PC-3 (cell line): ENCODE measurements around the gene NOSTRIN. TPM values are rescaled to one million over a fixed set of nuclear protein-coding genes. Genes with fewer than 3 reads are reported as not detected.

Source experiments
- ATAC-seq: fragments of 200-7000 bp; cut with Tn5 transposase; 2 replicates; pipeline ENCODE4 v1.9.1; 2020; ENCODE audit warnings: mild to moderate bottlenecking, moderate library complexity
- Bru-seq: library from RNA; stranded (reverse); fragments of 400-500 nt; gene quantifications from one replicate; lab custom pipeline; 2021; lab: Mats Ljungman, UMichigan
- BruChase-seq, 2 experiments: library from RNA; stranded (reverse); fragments of 400-500 nt; gene quantifications; one replicate each; lab custom pipeline; 2021; lab: Mats Ljungman, UMichigan
- BruUV-seq: library from RNA; stranded (reverse); fragments of 400-500 nt; replicated peaks from 2 replicates; lab custom pipeline; 2021; lab: Mats Ljungman, UMichigan
- CTCF ChIA-PET: fragments of 300-600 bp; sonication (Branson Sonifier 250); formaldehyde crosslinking; loops from one replicate; lab custom pipeline; 2022; ENCODE audit warnings: antibody characterized with exemption; lab: Charles Lee
- POLR2A ChIA-PET: fragments of 300-600 bp; sonication (Branson Sonifier 250); formaldehyde crosslinking; loops from one replicate; lab custom pipeline; 2022; ENCODE audit warnings: antibody characterized with exemption; ENCODE audit not compliant: unreplicated experiment; lab: Charles Lee
- DNase-seq: peaks from one replicate; pipeline ENCODE4 v3.0.0-alpha.2; 2015
- H2AFZ ChIP-seq: fragments of 300-600 bp; sonication (generic); 2 replicates; pipeline ENCODE4 v1.6.0; 2016; ENCODE audit warnings: antibody characterized with exemption, low read length
- H3F3A ChIP-seq: fragments of 300-600 bp; sonication (generic); one replicate; pipeline ENCODE4 v1.6.0; 2017; ENCODE audit warnings: antibody characterized with exemption, low read length, control low read depth, mild to moderate bottlenecking; ENCODE audit not compliant: unreplicated experiment
- H3K27ac ChIP-seq: fragments of 300-600 bp; sonication (generic); 2 replicates; pipeline ENCODE4 v1.5.1; 2016; ENCODE audit warnings: mild to moderate bottlenecking, low read length
- H3K27me3 ChIP-seq: fragments of 300-600 bp; sonication (generic); 2 replicates; pipeline ENCODE4 v1.6.1; 2016; ENCODE audit warnings: low read length, mixed read lengths
- H3K36me3 ChIP-seq: fragments of 300-600 bp; sonication (generic); 2 replicates; pipeline ENCODE4 v1.6.1; 2016; ENCODE audit warnings: low read depth, mixed run types, low read length, mixed read lengths
- H3K4me1 ChIP-seq: fragments of 300-600 bp; sonication (generic); 2 replicates; pipeline ENCODE4 v1.5.1; 2016; ENCODE audit warnings: low read length; ENCODE audit not compliant: insufficient read depth
- H3K4me2 ChIP-seq: fragments of 300-600 bp; sonication (generic); 2 replicates; pipeline ENCODE4 v1.6.0; 2016; ENCODE audit warnings: low read length
- H3K4me3 ChIP-seq: fragments of 300-600 bp; sonication (generic); 2 replicates; pipeline ENCODE4 v1.5.1; 2016; ENCODE audit warnings: mild to moderate bottlenecking, low read length, mixed read lengths
- H3K79me2 ChIP-seq: fragments of 300-600 bp; sonication (generic); 2 replicates; pipeline ENCODE4 v1.6.1; 2017; ENCODE audit warnings: low read length, mixed read lengths
- H3K9ac ChIP-seq: fragments of 300-600 bp; sonication (generic); 2 replicates; pipeline ENCODE4 v1.6.0; 2016; ENCODE audit warnings: mild to moderate bottlenecking, low read length
- H3K9me2 ChIP-seq: fragments of 300-600 bp; sonication (generic); replicated peaks from 2 replicates; pipeline ENCODE4 v1.6.1; 2016; ENCODE audit warnings: mixed run types, low read length, mixed read lengths
- H3K9me3 ChIP-seq: fragments of 300-600 bp; sonication (generic); 2 replicates; pipeline ENCODE4 v1.6.1; 2016; ENCODE audit warnings: low read length, mixed read lengths
- H4K20me1 ChIP-seq: fragments of 300-600 bp; sonication (generic); 2 replicates; pipeline ENCODE4 v1.6.1; 2016; ENCODE audit warnings: low read length, mixed read lengths
- CTCF ChIP-seq: fragments of 300-600 bp; sonication (generic); conservative IDR thresholded peaks from 2 replicates; pipeline ENCODE4 v1.5.1; 2017; ENCODE audit warnings: antibody characterized with exemption, low read depth, mild to moderate bottlenecking, low read length
- EZH2 ChIP-seq: fragments of 300-600 bp; sonication (generic); IDR thresholded peaks from one replicate; pipeline ENCODE4 v1.6.1; 2017; ENCODE audit warnings: antibody characterized with exemption, mild to moderate bottlenecking, low read length; ENCODE audit not compliant: unreplicated experiment
- EZH2phosphoT487 ChIP-seq: fragments of 300-600 bp; sonication (generic); IDR thresholded peaks from 2 replicates; pipeline ENCODE4 v1.6.1; 2018; ENCODE audit warnings: mild to moderate bottlenecking, antibody characterized with exemption, low read length, borderline replicate concordance
- intact Hi-C: fragments of 100-400 bp; cut with micrococcal nuclease; formaldehyde crosslinking; loops from 2 replicates; pipeline ENCODE4 v1.9.0; 2023
- long read RNA-seq: library from polyadenylated mRNA; unstranded; transcript quantifications from one replicate; pipeline ENCODE4 v2.0.0, GENCODE V29; 2021; ENCODE audit not compliant: unreplicated experiment
- total RNA-seq: library from RNA; depleted of rRNA; stranded (reverse); fragments of >200 nt; gene quantifications from 2 replicates; pipeline ENCODE4 v1.2.3, GENCODE V29; 2014; rRNA removed

NOSTRIN gene
- total RNA-seq (0.69 and 1.1 TPM in 2 replicates), Bru-seq, nascent RNA (percentile 15 among the genes with signal in this experiment), BruChase-seq, experiment 1, labeled RNA remaining after a 6-hour chase (percentile 26 among the genes with signal in this experiment), BruChase-seq, experiment 2, labeled RNA remaining after a 2-hour chase (percentile 38 among the genes with signal in this experiment)
- long read RNA-seq, result 0 reads

DNA sequence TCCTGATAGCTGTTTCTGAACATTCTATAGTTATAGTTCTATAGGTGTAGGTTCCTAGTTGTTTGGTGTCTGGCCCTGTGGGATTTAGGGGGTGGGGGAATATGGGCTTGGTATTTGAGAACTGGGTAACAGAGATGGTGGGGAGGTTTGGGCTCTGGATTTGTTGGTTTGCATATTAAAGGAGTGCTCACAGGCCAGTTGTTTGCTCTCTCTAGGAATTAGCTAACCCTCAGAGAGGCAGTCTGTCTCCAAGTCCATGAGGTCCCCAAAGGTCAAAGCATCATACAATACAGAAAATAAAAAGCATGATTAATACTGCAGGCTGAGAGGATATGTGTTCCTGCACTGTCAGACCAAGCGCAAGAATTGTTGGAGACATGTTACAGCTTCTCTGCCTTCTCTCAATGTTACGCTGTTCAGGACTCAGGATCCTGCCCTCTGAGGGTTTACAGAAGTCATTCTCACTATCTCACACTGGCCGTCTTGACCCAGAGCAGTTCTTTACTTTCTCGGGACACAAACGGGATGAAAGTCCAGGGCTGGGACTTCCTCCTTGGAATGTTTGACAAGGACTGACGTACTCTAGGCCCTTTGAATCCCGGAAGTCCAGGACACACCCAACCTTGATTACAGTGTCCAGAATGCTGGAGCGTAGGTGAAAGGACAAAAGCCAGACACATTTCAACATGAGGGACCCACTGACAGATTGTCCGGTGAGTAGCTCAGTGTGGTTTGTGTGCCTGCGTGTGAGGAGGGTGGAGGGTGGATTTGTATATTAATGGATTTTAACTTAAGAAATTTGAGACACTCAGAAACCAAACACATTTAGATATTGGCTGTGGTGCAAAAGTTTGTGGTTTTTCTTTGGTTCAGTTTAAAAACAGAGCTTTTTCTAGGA, at the start of gene NOSTRIN:
NOSTRIN (plus strand) TSS at position 677 of the 898 bp plus-strand sequence; CDS start at position 687, 10 bp downstream.
- BruUV-seq, result no TSS peak
- POLR2A ChIA-PET, result no interaction called here
- peak within 1 kb of the TSS; percentile 45 for H3K4me2 ChIP-seq

GRCh38 chr2:168753765-168754329, 48.6 kb upstream of the NOSTRIN start:
- DNase-seq (no peak), ATAC-seq (no peak)
- TF ChIP-seq EZH2, result no peak
- no peak for TF ChIP-seq EZH2phosphoT487
- TF ChIP-seq CTCF, result no peak
- no peak overlapping the region for H3K4me2 ChIP-seq
- H3K4me3 ChIP-seq, result no peak overlapping the region
- H3F3A ChIP-seq, result no peaks in the 10 kb centered on the region
- H3K27ac ChIP-seq, result no peak overlapping the region
- H3K9ac ChIP-seq, result no peak overlapping the region
- no peaks in the 10 kb centered on the region for H3K36me3 ChIP-seq
- BruUV-seq, result no TSS peak
- H3K27me3 ChIP-seq, result no peaks in the 10 kb centered on the region
- H3K9me2 ChIP-seq, result no peaks in the 10 kb centered on the region
- H3K4me1 ChIP-seq, result no peaks in the 10 kb centered on the region
- no peaks in the 10 kb centered on the region for H3K79me2 ChIP-seq
- ChIA-PET POLR2A (no interaction called here), CTCF (no interaction called here)
- H2AFZ ChIP-seq, result no peak overlapping the region
- H3K9me3 ChIP-seq, result no peaks in the 10 kb centered on the region
- intact Hi-C loops, result loop anchor here (10.0 kb wide), 1 partner anchor 319 kb away; no protein-coding TSS in a partner anchor
- H4K20me1 ChIP-seq, result no peaks in the 10 kb centered on the region

More for the DNA sequence above, at the start of gene NOSTRIN:
- peak within 1 kb of the TSS; percentile 69 for H3K27ac ChIP-seq
- H3F3A ChIP-seq, result no peaks in the 10 kb centered on the region
- CTCF ChIA-PET, result no interaction called here
- ATAC-seq (peak; percentile 33), DNase-seq (peak; percentile 50)
- TF ChIP-seq EZH2phosphoT487 (no peak), CTCF (no peak), EZH2 (no peak)
- no peaks in the 10 kb centered on the region for H3K27me3 ChIP-seq
- H2AFZ ChIP-seq, result peak within 1 kb of the TSS; percentile 14; the same call in 1 of the 2 replicates
- H3K9ac ChIP-seq, result peak within 1 kb of the TSS; percentile 25; the same call in 1 of the 2 replicates
- no peak within 1 kb of the TSS; the same call in 1 of the 2 replicates for H3K4me3 ChIP-seq
- no peaks in the 10 kb centered on the region for H3K36me3 ChIP-seq
- intact Hi-C loops, result no loop called here
- peaks cover 19% of the 10 kb centered on the region; the same call in 1 of the 2 replicates for H3K4me1 ChIP-seq
- H3K9me2 ChIP-seq, result no peaks in the 10 kb centered on the region
- no peaks in the 10 kb centered on the region for H3K79me2 ChIP-seq
- H3K9me3 ChIP-seq, result no peaks in the 10 kb centered on the region
- H4K20me1 ChIP-seq, result no peaks in the 10 kb centered on the region
